Activated naive CD8-positive, alpha-beta T cell (primary cell): ENCODE results near the gene PYGB.
"Not testable (repeated sequence)": the region's sequence is repeated elsewhere in the genome, so short reads cannot be mapped to it uniquely, and the experiment has no call there.

Source experiments
- H3K27ac Mint-ChIP-seq: one replicate; pipeline ENCODE4 v1.8.0; 2021; ENCODE audit warnings: mixed read lengths
- H3K27me3 Mint-ChIP-seq: one replicate; pipeline ENCODE4 v1.8.0; 2021; ENCODE audit warnings: mixed read lengths
- H3K36me3 Mint-ChIP-seq: one replicate; pipeline ENCODE4 v1.8.0; 2021; ENCODE audit warnings: mixed read lengths
- H3K4me1 Mint-ChIP-seq: one replicate; pipeline ENCODE4 v1.8.0; 2021; ENCODE audit warnings: low read depth, mixed read lengths
- H3K4me3 Mint-ChIP-seq: one replicate; pipeline ENCODE4 v1.8.0; 2021; ENCODE audit warnings: mild to moderate bottlenecking, mixed read lengths
- H3K9me3 Mint-ChIP-seq: one replicate; pipeline ENCODE4 v1.8.0; 2021; ENCODE audit warnings: low read depth, mixed read lengths

PYGB gene

GRCh38 chr20:25306991-25307903 is 59.4 kb downstream of the PYGB start:
- Mint-ChIP-seq H3K9me3 (no peaks in the 10 kb centered on the region), H3K27me3 (no peaks in the 10 kb centered on the region), H3K4me3 (no peak overlapping the region), H3K36me3 (no peaks in the 10 kb centered on the region), H3K27ac (peak overlapping the region; percentile 64), H3K4me1 (peaks cover 17% of the 10 kb centered on the region)

- Mint-ChIP-seq H3K4me3 (no peak overlapping the region), H3K27ac (no peak overlapping the region), H3K27me3 (no peaks in the 10 kb centered on the region), H3K9me3 (no peaks in the 10 kb centered on the region), H3K36me3 (no peaks in the 10 kb centered on the region), H3K4me1 (peaks cover 17% of the 10 kb centered on the region)
These were observed 60.2 kb downstream of the PYGB start for GRCh38 chr20:25308083-25308491.

- Mint-ChIP-seq H3K36me3 (no peaks in the 10 kb centered on the region), H3K27me3 (no peaks in the 10 kb centered on the region), H3K9me3 (no peaks in the 10 kb centered on the region), H3K27ac (no peak overlapping the region), H3K4me1 (peaks cover 17% of the 10 kb centered on the region), H3K4me3 (no peak overlapping the region)
These were observed 60.9 kb downstream of the PYGB start for GRCh38 chr20:25308671-25309394.

- Mint-ChIP-seq H3K27ac (no peak overlapping the region), H3K4me1 (peaks cover 17% of the 10 kb centered on the region), H3K9me3 (no peaks in the 10 kb centered on the region), H3K27me3 (no peaks in the 10 kb centered on the region), H3K4me3 (no peak overlapping the region), H3K36me3 (no peaks in the 10 kb centered on the region)
These were observed 61.7 kb downstream of the PYGB start for GRCh38 chr20:25309395-25310267.

- Mint-ChIP-seq H3K4me1 (peaks cover 17% of the 10 kb centered on the region), H3K27ac (peak overlapping the region; percentile 31), H3K9me3 (no peaks in the 10 kb centered on the region), H3K36me3 (no peaks in the 10 kb centered on the region), H3K4me3 (peak overlapping the region; percentile 65), H3K27me3 (no peaks in the 10 kb centered on the region)
These were observed 62.5 kb downstream of the PYGB start for GRCh38 chr20:25310268-25310920.

GRCh38 chr20:25310921-25311728 is 63.2 kb downstream of the PYGB start:
- Mint-ChIP-seq H3K9me3 (no peaks in the 10 kb centered on the region), H3K4me3 (peak overlapping the region; percentile 65), H3K36me3 (peaks cover 3% of the 10 kb centered on the region), H3K4me1 (peaks cover 17% of the 10 kb centered on the region), H3K27ac (peak overlapping the region; percentile 46), H3K27me3 (no peaks in the 10 kb centered on the region)

GRCh38 chr20:25312716-25313115 is 64.8 kb downstream of the PYGB start:
- not testable (repeated sequence) for H3K27ac Mint-ChIP-seq, H3K4me3 Mint-ChIP-seq, H3K27me3 Mint-ChIP-seq, H3K36me3 Mint-ChIP-seq, H3K9me3 Mint-ChIP-seq
- H3K4me1 Mint-ChIP-seq: peaks cover 21% of the 10 kb centered on the region

- Mint-ChIP-seq H3K4me1 (peaks cover 23% of the 10 kb centered on the region), H3K36me3 (peaks cover 3% of the 10 kb centered on the region), H3K4me3 (no peak overlapping the region), H3K27me3 (no peaks in the 10 kb centered on the region), H3K9me3 (no peaks in the 10 kb centered on the region), H3K27ac (no peak overlapping the region)
These were observed 65.7 kb downstream of the PYGB start for GRCh38 chr20:25313593-25313992.

- H3K27ac Mint-ChIP-seq: no peak overlapping the region
- H3K36me3 Mint-ChIP-seq: peaks cover 3% of the 10 kb centered on the region
- no peaks in the 10 kb centered on the region for H3K9me3 Mint-ChIP-seq
- no peak overlapping the region for H3K4me3 Mint-ChIP-seq
- H3K4me1 Mint-ChIP-seq: peaks cover 26% of the 10 kb centered on the region
- H3K27me3 Mint-ChIP-seq: no peaks in the 10 kb centered on the region
These were observed 66.9 kb downstream of the PYGB start for GRCh38 chr20:25314497-25315417.

GRCh38 chr20:25315418-25316210 is 67.7 kb downstream of the PYGB start:
- no peaks in the 10 kb centered on the region for H3K9me3 Mint-ChIP-seq
- H3K4me1 Mint-ChIP-seq: peaks cover 25% of the 10 kb centered on the region
- no peak overlapping the region for H3K27ac Mint-ChIP-seq
- H3K27me3 Mint-ChIP-seq: no peaks in the 10 kb centered on the region
- H3K36me3 Mint-ChIP-seq: peaks cover 5% of the 10 kb centered on the region
- H3K4me3 Mint-ChIP-seq: no peak overlapping the region

GRCh38 chr20:25316506-25317190 is 68.8 kb downstream of the PYGB start:
- no peaks in the 10 kb centered on the region for H3K9me3 Mint-ChIP-seq
- H3K27ac Mint-ChIP-seq: no peak overlapping the region
- H3K4me3 Mint-ChIP-seq: no peak overlapping the region
- peaks cover 5% of the 10 kb centered on the region for H3K36me3 Mint-ChIP-seq
- H3K4me1 Mint-ChIP-seq: peaks cover 15% of the 10 kb centered on the region
- no peaks in the 10 kb centered on the region for H3K27me3 Mint-ChIP-seq
